Parathyroid adenoma (tissue), 2 donors: Measurements from ENCODE around the gene SS18L1.

ENCODE experiments used
- H2AFZ ChIP-seq: fragments of 300-600 bp; sonication (generic); one replicate; pipeline ENCODE4 v1.7.0; 2017; ENCODE audit warnings: antibody characterized with exemption, mild to moderate bottlenecking
- H3K27ac ChIP-seq: fragments of 300-600 bp; sonication (generic); one replicate; pipeline ENCODE4 v1.7.0; 2017
- H3K27me3 ChIP-seq: fragments of 300-600 bp; sonication (generic); one replicate; pipeline ENCODE4 v1.7.0; 2017; ENCODE audit warnings: low read length; ENCODE audit not compliant: control insufficient read depth, insufficient read depth
- H3K36me3 ChIP-seq: fragments of 300-600 bp; sonication (generic); one replicate; pipeline ENCODE4 v1.7.0; 2017; ENCODE audit warnings: low read length; ENCODE audit not compliant: control insufficient read depth, insufficient read depth
- H3K4me1 ChIP-seq: fragments of 300-600 bp; sonication (generic); one replicate; pipeline ENCODE4 v1.7.0; 2017; ENCODE audit warnings: control low read depth
- H3K4me2 ChIP-seq: fragments of 300-600 bp; sonication (generic); one replicate; pipeline ENCODE4 v1.7.0; 2017; ENCODE audit warnings: low read length
- H3K4me3 ChIP-seq: fragments of 300-600 bp; sonication (generic); one replicate; pipeline ENCODE4 v1.7.0; 2017; ENCODE audit warnings: low read depth, low read length
- H3K79me2 ChIP-seq: fragments of 300-600 bp; sonication (generic); one replicate; pipeline ENCODE4 v1.7.0; 2017; ENCODE audit warnings: control low read depth
- H3K9ac ChIP-seq: fragments of 300-600 bp; sonication (generic); one replicate; pipeline ENCODE4 v1.7.0; 2017; ENCODE audit warnings: mild to moderate bottlenecking
- H3K9me3 ChIP-seq: fragments of 300-600 bp; sonication (generic); one replicate; pipeline ENCODE4 v1.7.0; 2017; ENCODE audit warnings: low read length; ENCODE audit not compliant: control insufficient read depth
- CTCF ChIP-seq: fragments of 300-600 bp; sonication (generic); IDR thresholded peaks from one replicate; pipeline ENCODE4 v1.7.0; 2017; ENCODE audit warnings: antibody characterized with exemption, mild to moderate bottlenecking
- donor health status: primary hyperparathyroidism.

Gene SS18L1

GRCh38 chr20:62219101-62219991 is 75.8 kb downstream of the SS18L1 start:
- Histone ChIP-seq H3K4me3 (no peak overlapping the region), H3K79me2 (no peaks in the 10 kb centered on the region), H3K36me3 (no peaks in the 10 kb centered on the region), H3K27me3 (no peaks in the 10 kb centered on the region), H3K9ac (no peak overlapping the region), H3K4me1 (no peaks in the 10 kb centered on the region), H3K27ac (no peak overlapping the region), H3K4me2 (no peak overlapping the region), H2AFZ (no peak overlapping the region), H3K9me3 (no peaks in the 10 kb centered on the region)
- TF ChIP-seq CTCF = no peak

GRCh38 chr20:62219992-62220665 is 76.6 kb downstream of the SS18L1 start, which contains the start of gene HRH3:
HRH3 (minus strand) TSS chr20:62220278; CDS start chr20:62219970, 308 bp downstream.
- no peaks in the 10 kb centered on the region for H3K27me3 ChIP-seq
- H3K9me3 ChIP-seq = no peaks in the 10 kb centered on the region
- H3K9ac ChIP-seq = no peak within 1 kb of the TSS
- H3K4me1 ChIP-seq = no peaks in the 10 kb centered on the region
- TF ChIP-seq CTCF = no peak
- H3K79me2 ChIP-seq = no peaks in the 10 kb centered on the region
- H2AFZ ChIP-seq = no peak within 1 kb of the TSS
- H3K4me2 ChIP-seq = no peak within 1 kb of the TSS
- H3K4me3 ChIP-seq = no peak within 1 kb of the TSS
- H3K27ac ChIP-seq = no peak within 1 kb of the TSS
- no peaks in the 10 kb centered on the region for H3K36me3 ChIP-seq

- Histone ChIP-seq H3K9me3 (no peaks in the 10 kb centered on the region), H3K27ac (no peak overlapping the region), H2AFZ (no peak overlapping the region), H3K4me1 (no peaks in the 10 kb centered on the region), H3K4me2 (no peak overlapping the region), H3K4me3 (no peak overlapping the region), H3K9ac (no peak overlapping the region), H3K27me3 (no peaks in the 10 kb centered on the region), H3K36me3 (no peaks in the 10 kb centered on the region), H3K79me2 (no peaks in the 10 kb centered on the region)
- TF ChIP-seq CTCF = no peak
Observed at GRCh38 chr20:62220666-62221568, 77.3 kb downstream of the SS18L1 start.

- Histone ChIP-seq H3K79me2 (no peaks in the 10 kb centered on the region), H3K4me3 (no peak overlapping the region), H3K27ac (no peak overlapping the region), H3K9ac (no peak overlapping the region), H2AFZ (no peak overlapping the region), H3K27me3 (no peaks in the 10 kb centered on the region), H3K4me2 (no peak overlapping the region), H3K36me3 (no peaks in the 10 kb centered on the region), H3K4me1 (peaks cover 2% of the 10 kb centered on the region), H3K9me3 (no peaks in the 10 kb centered on the region)
- no peak for TF ChIP-seq CTCF
Observed at GRCh38 chr20:62222266-62222850, 78.8 kb downstream of the SS18L1 start.
